T47D (cell line): ENCODE data around the gene CDKAL1.

ENCODE experiments used
- DNase-seq, 2 experiments: peaks; one replicate each; pipeline versions ENCODE4 v3.0.0 to v3.0.0-alpha.2; 2011 to 2012; ENCODE audit warnings: low read depth in 1 of 2, low spot score in 1 of 2
- JUND ChIP-seq: IDR thresholded peaks from 2 replicates; pipeline ENCODE4 v1.6.1; 2012; ENCODE audit warnings: low read depth
- in situ Hi-C: cut with HindIII; loops from 2 replicates; pipeline ENCODE4 v1.10.0; 2016; ENCODE audit warnings: low sequenced_read_pairs, low pct_unique_long_range_greater_than_20kb

Gene CDKAL1

DNA sequence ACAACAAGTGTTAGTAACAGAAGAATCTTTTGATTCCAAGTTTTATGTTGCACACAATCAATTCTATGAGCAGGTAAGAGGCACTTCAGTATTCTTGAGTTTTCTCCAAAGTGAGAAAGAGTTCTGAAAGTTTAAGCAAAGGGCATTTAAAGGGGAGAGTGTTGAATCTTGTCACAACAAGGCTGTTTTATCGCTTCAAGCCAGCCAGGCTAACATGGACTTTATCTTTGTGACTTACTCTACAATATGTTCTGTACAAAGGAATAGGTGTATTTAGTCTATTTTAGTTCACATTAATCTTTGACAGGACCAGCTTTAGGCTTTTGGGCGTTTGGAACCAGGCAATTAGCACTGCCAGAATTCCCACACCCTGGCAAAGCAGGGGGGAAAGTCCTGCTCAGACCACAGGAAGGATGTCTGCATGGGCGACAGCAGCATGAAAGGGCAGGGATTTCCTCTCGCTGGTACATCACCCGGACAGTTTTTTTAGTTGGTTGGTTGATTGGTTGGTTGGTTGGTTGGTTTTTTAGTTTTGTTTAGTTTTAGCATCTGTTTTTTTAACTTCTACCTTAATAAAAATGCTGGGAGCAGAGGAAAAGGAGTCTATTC is 663.9 kb downstream of the CDKAL1 start:
- in situ Hi-C loops: no loop called here
- no peak for TF ChIP-seq JUND
- DNase-seq: no peak

DNA sequence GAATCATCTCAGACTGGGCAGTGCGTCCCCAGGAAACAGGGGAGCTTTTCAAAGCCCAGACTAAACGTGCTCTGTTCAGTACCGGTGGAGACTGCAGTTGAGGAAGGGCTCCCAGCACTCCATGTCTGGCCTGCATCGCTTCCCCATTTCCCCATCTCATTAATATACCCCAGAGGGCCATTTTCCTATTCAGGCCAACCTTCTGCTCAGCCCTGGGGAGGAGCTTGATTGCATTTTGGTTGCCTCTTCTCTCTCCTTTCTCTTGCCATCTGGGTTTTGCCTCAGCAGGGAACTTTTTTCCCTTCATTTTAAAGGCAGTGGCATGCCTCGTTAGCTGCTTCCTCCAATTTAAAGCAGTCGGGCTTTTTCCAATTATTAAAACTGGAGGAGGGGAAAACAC is 665.0 kb downstream of the CDKAL1 start:
- in situ Hi-C loops: no loop called here
- no peak for DNase-seq

GRCh38 chr6:21200134-21200870 is 666.0 kb downstream of the CDKAL1 start:
- DNase-seq: no peak
- TF ChIP-seq JUND: no peak
- in situ Hi-C loops: no loop called here

More for the DNA sequence above, 665.0 kb downstream of the CDKAL1 start:
- no peak for TF ChIP-seq JUND

GRCh38 chr6:21201187-21201586 is 666.9 kb downstream of the CDKAL1 start:
- TF ChIP-seq JUND: no peak
- no peak for DNase-seq
- in situ Hi-C loops: no loop called here

DNA sequence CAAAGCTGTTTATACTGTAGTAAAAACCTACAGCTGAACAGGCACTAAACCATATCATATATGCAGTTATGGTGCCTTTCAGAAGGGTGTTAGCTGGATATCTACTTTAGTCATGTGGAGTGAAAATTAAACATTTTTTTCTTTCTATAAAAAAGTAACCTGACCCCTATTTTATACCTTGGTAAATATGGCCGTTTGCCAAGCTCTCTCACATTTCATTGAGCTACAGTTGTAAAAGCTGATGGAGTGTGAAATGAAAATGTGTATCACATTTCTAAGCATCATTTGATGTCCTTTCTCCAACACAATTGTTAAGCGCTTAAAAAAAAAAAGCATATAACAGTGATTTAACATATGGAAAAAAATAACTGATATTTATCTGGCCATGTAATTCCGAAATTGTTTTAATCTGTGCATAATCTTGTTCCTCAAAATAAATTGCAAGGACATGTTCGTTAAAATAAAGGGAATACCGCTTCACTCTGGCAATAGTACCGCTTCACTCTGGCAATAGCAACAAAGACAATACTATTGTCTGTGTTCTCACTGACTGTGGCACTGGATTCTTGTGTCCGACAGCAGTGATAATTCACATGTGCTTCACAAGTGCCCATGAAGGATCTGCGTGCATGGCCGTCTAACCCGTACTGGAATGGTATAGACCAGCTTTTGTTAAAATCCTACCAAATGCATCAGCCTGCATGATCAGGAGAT is 667.5 kb downstream of the CDKAL1 start:
- DNase-seq: no peak
- no peak for TF ChIP-seq JUND
- in situ Hi-C loops: no loop called here

DNA sequence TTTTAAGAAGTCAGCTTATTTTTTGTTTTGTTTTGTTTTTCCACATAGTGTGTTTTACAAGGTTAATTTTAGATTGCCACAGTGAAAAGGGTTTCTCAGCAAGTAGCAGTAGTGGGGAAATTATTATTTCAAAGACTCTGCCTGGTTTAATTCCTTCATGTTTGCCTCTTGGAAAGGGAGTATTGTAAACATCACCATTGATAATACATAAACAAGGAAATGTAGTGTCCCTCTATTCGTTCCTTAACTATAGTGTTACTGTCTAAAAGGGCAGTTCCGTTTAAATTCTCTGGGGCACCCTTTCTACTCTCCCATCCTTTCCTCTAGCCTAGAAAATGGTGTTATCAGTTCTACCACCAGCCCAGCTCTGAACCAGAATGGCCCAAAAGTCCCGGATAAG is 668.3 kb downstream of the CDKAL1 start:
- DNase-seq: no peak
- in situ Hi-C loops: no loop called here
- no peak for TF ChIP-seq JUND

DNA sequence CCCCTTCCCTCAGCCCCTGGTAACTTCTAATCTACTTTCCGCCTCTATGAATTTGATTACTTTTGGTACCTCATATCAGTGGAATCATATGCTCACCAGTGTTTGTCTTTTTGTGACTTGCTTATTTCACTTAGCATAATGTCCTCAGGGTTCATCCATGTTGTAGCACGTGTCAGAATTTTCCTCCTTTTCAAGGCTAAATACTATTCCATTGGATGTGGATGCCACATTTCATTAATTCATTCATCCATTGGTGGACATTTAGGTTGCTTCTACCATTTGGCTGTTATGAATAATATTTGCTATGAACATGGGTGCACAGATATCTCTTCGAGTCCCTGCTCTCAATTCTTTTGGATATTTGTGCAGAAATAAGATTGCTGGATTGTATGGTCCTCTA is 670.7 kb downstream of the CDKAL1 start:
- TF ChIP-seq JUND: no peak
- no peak for DNase-seq
- in situ Hi-C loops: no loop called here

DNA sequence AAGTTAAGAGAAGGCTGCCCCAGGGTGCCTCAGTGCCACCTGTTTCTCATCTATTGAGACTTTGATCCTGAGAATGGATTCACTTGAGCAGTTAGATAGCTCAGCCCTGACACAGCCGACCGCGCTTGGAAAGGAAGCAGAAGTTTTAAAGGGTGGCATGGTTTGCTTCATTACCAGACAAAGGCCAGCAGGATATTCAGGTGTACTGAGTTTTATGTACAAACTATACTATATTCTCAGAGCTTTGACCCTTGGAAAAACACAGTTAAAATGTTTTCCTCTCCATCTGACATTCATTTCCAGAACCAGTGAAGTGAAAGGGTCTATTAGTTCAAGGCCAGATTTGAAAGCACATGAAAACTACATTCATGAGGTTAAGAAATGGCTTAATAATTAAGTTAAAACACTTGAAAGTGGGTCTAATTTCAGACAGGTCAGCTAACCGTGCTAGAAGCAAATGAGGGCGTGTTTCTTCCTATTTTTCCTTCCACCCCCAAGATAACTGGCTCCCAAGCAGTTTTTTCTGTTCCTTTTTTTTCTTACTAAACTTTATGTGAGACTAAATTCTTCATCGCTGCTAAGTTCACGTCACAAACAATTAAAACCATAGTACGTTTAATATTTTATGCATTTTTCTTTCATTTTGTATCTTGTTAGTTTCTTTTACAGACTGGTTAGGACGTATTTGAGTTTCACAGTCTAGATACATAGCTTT is 674.0 kb downstream of the CDKAL1 start:
- in situ Hi-C loops: no loop called here
- no peak for DNase-seq
- no peak for TF ChIP-seq JUND

DNA sequence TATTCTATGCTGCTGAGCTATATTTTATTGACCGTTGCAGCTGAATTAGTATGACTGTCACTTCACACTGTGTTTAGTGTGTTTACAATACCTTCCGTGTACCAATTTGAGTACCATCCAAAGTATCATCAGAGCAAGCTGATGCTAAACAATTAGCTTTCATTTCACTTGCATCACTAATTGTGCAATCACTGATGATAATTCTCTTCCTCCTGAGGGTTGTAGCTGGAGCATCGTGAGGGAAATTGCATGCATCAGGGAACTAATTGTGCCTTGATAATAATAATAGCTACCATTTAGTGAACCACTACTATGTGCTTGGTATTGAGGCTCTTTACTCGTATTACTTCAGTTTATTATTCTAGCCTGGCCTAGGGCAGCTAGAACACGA is 674.5 kb downstream of the CDKAL1 start:
- DNase-seq: no peak
- TF ChIP-seq JUND: no peak
- in situ Hi-C loops: no loop called here

DNA sequence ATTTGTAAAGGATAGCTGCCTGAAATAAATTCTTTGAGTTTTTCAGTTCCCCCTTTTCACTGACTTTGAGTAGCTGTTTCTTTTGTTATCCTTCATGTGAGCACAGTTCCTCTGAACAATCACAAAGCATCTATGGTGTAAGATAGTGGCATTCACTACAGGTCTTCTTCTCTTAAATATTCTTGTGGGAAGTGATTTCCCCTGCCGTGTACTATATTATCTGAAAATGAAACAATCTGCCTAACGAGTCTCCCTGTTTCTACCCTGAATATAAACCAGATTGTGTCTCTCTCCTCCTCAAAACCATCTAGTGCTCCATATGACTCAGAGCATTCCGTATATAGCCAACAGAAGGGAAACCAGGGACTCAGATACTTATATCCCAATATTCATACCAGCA is 679.2 kb downstream of the CDKAL1 start:
- no peak for TF ChIP-seq JUND
- in situ Hi-C loops: no loop called here
- DNase-seq: no peak

- in situ Hi-C loops: no loop called here
- TF ChIP-seq JUND: no peak
- no peak for DNase-seq
Measured at GRCh38 chr6:21214738-21215448, 680.6 kb downstream of the CDKAL1 start.

- no peak for TF ChIP-seq JUND
- in situ Hi-C loops: no loop called here
- no peak for DNase-seq
Measured at GRCh38 chr6:21219241-21219640, 685.0 kb downstream of the CDKAL1 start.
